ENCODE measurements around the gene CD3D.

The CD3D gene
- long read RNA-seq, donor 1, result 0 reads
- long read RNA-seq, donor 2, partial matches to known transcripts, result 0 of 1 reads
- long read RNA-seq, donor 2, other reads (novel, unspliced or antisense), result 0 of 1 reads
- long read RNA-seq, donor 3, result 0 reads
- long read RNA-seq, donor 4, partial matches to known transcripts, result 0 of 2 reads
- long read RNA-seq, donor 4, other reads (novel, unspliced or antisense), result 0 of 2 reads
- long read RNA-seq, donor 5, result 0 reads
- long read RNA-seq, donor 6, partial matches to known transcripts, result 0 of 1 reads
- long read RNA-seq, donor 6, other reads (novel, unspliced or antisense), result 0 of 1 reads
- long read RNA-seq, donor 7, result 0 reads
- long read RNA-seq, donor 8, partial matches to known transcripts, result 0 of 1 reads
- long read RNA-seq, donor 8, other reads (novel, unspliced or antisense), result 0 of 1 reads

GRCh38 chr11:118342503-118343161 lies at the start of gene CD3D:
TSS of gene CD3D (minus strand) at chr11:118342705. CDS start at chr11:118342607, 98 bp downstream.
- no peak for DNase-seq

GRCh38 chr11:118383657-118384056 lies 41.2 kb upstream of the CD3D start:
- DNase-seq, result no peak

GRCh38 chr11:118382954-118383353 lies 40.4 kb upstream of the CD3D start:
- no peak for DNase-seq

DNA sequence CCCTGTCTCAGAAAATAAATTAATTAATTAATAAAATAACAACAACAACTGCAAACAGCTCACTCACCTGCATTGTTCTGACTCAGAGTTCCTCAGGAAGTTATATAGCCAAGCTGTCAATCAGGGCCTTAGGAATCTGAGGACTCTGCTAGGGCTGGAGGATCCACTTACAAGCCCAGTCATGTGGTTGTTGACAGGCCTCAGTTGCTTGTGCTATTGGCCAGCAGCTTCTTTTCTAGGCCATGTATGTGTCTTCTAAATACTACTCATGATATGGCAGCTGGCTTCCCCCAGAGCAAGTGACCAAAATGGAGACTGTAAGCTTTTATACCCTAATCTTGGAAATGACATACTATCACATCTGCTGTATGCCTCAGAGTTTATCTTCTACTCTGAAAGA lies 38.1 kb upstream of the CD3D start:
- no peak for DNase-seq

GRCh38 chr11:118379497-118379896 lies 37.0 kb upstream of the CD3D start:
- no peak for DNase-seq

- DNase-seq, result no peak
Observed at GRCh38 chr11:118375978-118376377, 33.5 kb upstream of the CD3D start.

GRCh38 chr11:118374729-118375128 lies 32.2 kb upstream of the CD3D start:
- DNase-seq, result no peak

DNA sequence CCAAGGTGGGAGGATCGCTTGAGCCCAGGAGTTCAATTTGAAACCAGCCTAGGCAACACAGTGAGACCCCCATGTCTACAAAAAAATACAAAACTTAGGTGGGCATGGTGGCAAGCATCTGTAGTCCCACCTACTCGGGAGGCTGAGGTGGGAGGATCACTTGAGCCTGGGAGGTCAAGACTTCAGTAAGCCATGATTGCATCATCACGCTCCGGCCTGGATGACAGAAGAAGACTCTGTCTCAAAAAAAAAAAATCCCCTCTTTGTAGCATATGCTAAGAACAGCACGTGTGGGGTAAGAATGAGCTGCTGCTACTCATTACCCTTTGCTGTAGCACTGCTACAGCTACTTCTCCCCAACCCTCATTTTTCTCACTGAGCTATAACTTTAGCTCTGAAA lies 31.4 kb upstream of the CD3D start:
- no peak for DNase-seq

DNA sequence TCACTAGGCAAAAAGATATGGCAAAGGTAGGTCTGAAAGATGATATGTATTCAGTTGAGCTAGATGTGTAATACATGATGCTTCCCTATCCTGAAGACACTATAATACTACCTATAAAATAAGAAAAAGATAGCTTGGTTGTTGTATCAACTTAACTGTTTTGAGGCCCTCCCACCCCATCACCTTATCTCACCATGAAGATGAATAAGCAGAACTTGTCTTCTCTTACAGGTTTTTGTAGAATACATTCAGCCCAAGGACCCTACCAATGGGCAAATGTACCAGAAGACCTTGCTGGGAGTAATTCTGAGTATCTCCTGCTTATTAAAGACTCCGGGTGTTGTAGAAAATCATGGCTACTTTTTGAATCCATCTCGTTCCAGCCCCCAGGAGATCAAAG lies 30.8 kb upstream of the CD3D start:
- no peak for DNase-seq

DNA sequence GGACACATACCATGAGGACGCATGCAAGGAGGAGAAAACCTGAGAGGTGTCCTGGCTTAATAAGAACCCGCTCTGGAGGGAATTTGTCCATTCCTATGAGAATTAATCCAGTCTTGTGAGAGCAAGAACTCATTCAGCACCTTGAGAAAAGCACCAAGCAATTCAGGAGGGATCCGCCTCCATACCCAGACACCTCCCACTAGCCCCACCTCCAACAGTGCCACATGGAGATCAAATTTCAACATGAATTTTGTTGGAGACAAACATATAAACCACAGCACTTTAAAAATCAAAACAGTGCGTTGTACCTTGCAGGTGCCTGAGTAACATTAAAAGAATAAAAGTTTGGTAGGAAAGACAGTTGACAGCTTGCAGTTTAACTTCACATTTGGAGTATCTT lies 28.3 kb upstream of the CD3D start:
- no peak for DNase-seq

DNA sequence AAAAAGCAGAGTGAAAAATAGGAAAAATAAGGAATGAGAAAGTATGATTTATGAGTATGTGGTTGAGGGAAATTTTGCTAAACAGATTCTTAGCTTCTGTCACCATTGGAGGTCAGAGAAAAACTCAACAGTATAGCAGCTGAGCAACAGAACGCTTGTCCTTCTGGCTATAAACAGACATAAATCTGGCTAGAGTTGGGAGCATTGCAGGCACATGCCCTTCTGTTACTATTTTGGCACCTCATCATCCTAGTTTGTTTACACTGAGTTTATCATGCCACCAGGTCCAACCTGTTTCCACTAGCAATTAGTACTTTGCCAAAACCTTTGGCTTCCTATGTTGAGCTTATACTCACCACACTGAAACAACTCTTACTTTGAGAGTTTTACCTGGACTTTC lies 23.8 kb upstream of the CD3D start:
- no peak for DNase-seq

DNA sequence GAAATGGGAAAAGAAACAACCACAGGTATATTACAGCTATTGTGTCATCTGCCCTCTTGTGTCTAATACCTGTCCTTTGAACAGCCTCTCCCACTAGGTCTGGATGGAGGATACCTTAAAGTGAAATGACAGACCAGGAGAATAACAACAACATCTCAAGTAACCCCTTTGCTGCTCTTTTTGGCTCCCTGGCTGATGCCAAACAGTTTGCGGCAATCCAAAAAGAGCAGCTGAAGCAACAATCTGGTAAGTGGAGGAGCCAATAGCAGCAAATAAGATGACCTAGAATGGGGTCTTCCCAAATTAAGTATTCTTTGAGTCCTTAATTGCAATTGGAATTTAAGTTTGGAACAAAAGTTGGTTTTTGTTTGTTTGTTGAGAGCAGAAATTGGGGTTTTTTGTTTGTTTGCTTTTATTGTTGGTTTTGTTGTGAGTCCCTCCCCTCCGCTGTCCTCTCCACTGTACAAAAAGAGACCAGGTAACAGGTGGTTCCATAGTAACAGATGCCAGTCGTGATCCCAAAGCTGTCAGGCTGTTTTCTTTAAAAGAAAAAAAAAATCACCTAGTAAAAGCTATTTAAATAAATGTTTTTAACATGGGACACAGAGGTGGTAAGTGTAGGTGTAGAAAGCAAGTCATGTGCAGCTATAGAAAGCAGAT lies 22.6 kb upstream of the CD3D start:
- no peak for DNase-seq

- peak; percentile 89 for DNase-seq
Observed at GRCh38 chr11:118359295-118359958, 16.9 kb upstream of the CD3D start, which contains the start of gene UBE4A. TSS of gene UBE4A (plus strand) at chr11:118359600. CDS start at chr11:118365081, 5,481 bp downstream.

- no peak for DNase-seq
Observed at GRCh38 chr11:118358071-118358470, 15.6 kb upstream of the CD3D start.

GRCh38 chr11:118353084-118353710 lies 10.7 kb upstream of the CD3D start:
- DNase-seq, result peak; percentile 15

DNA sequence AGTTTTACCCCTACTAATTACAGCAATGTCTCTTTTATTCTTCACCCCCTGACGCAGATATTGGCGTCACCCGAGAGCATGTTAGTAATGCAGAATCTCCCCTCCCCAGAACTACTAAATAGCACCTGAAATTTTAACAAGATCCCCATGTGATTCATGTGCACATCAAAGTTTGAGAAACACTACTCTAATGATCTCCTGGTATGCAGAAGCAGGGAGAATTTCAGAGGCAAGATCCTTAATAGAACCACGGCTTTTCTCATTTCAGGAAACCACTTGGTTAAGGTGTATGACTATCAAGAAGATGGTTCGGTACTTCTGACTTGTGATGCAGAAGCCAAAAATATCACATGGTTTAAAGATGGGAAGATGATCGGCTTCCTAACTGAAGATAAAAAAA lies 7.0 kb upstream of the CD3D start:
- DNase-seq, result no peak

- DNase-seq, result no peak
Observed at GRCh38 chr11:118343981-118344515, 1.5 kb upstream of the CD3D start, which contains the start of gene CD3G. TSS of gene CD3G (plus strand) at chr11:118344344. CDS start at chr11:118344424, 80 bp downstream.

- no peak for DNase-seq
Observed at GRCh38 chr11:118343248-118343647, 743 bp upstream of the CD3D start.

- no peak for DNase-seq
Observed at GRCh38 chr11:118341815-118342489, 553 bp downstream of the CD3D start.

DNA sequence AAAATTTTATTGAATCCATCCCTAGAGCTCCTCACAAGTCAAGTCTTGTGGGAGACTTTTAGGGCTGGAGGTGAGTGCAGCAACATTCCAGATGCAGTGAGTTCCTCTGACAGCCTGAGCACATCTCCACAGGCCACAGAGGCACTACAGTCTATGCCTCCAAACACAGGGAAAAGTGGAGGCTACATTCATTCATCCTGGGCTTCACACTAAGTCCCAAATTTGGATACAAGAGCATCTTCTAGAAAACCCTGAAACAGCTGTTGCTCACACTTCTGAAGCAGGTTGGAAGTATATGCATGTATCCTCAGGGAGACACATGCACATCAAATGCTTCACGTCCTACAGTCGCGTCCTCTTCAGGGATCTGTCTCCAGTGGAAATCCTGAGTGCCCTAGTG lies 1.2 kb downstream of the CD3D start:
- no peak for DNase-seq

GRCh38 chr11:118340449-118340848 lies 2.1 kb downstream of the CD3D start:
- no peak for DNase-seq

Measured in right kidney (tissue), 9 donors.